Osteoblast (primary cell): ENCODE data around the gene PHF2. TPM values are rescaled to one million over a fixed set of nuclear protein-coding genes. Genes with fewer than 3 reads are reported as not detected.

ENCODE experiments used
- DNase-seq: peaks from one replicate; pipeline ENCODE4 v3.0.0; 2011; ENCODE audit warnings: low spot score, mixed read lengths; ENCODE audit not compliant: insufficient read length; ENCODE audit errors: missing footprints
- H2AFZ ChIP-seq: 2 replicates; pipeline ENCODE4 v1.6.0; 2011; ENCODE audit warnings: mild to moderate bottlenecking, low read length
- H3K27ac ChIP-seq: 2 replicates; pipeline ENCODE4 v1.5.1; 2011; ENCODE audit warnings: mild to moderate bottlenecking, low read depth, low read length, moderate library complexity
- H3K27me3 ChIP-seq: 2 replicates; pipeline ENCODE4 v1.6.0; 2012; ENCODE audit warnings: mild to moderate bottlenecking, control low read depth, inconsistent platforms, low read length, moderate library complexity; ENCODE audit not compliant: insufficient read depth
- H3K36me3 ChIP-seq: 2 replicates; pipeline ENCODE4 v1.5.1; 2011; ENCODE audit warnings: mild to moderate bottlenecking, low read length, control low read depth, moderate library complexity; ENCODE audit not compliant: insufficient read depth
- H3K4me1 ChIP-seq: 2 replicates; pipeline ENCODE4 v1.5.1; 2011; ENCODE audit warnings: mild to moderate bottlenecking, low read length, control low read depth, moderate library complexity; ENCODE audit not compliant: insufficient read depth
- H3K4me2 ChIP-seq: 2 replicates; pipeline ENCODE4 v1.6.0; 2011; ENCODE audit warnings: mild to moderate bottlenecking, low read length; ENCODE audit not compliant: insufficient read depth
- H3K4me3 ChIP-seq: fragments of 200-600 bp; sonication (generic); 3 replicates; pipeline ENCODE4 v1.5.1; 2012; ENCODE audit warnings: mild to moderate bottlenecking, low read length, inconsistent platforms; ENCODE audit not compliant: insufficient read depth
- H3K79me2 ChIP-seq: 2 replicates; pipeline ENCODE4 v1.6.0; 2012; ENCODE audit warnings: mild to moderate bottlenecking, low read length, control low read depth, inconsistent platforms; ENCODE audit not compliant: insufficient read depth
- H3K9me3 ChIP-seq: 2 replicates; pipeline ENCODE4 v1.5.1; 2011; ENCODE audit warnings: low read depth, low read length, control low read depth
- H4K20me1 ChIP-seq: 2 replicates; pipeline ENCODE4 v1.6.0; 2012; ENCODE audit warnings: mild to moderate bottlenecking, low read length, control low read depth; ENCODE audit not compliant: insufficient read depth
- total RNA-seq: library from RNA; depleted of rRNA; stranded (reverse); fragments of >200 nt; gene quantifications from 2 replicates; pipeline ENCODE4 v1.2.3, GENCODE V29; 2012
- TF ChIP-seq, protein P1 (sequence below): IDR thresholded peaks from 2 replicates; pipeline ENCODE4 v1.5.1; 2011; ENCODE audit warnings: mild to moderate bottlenecking, low read depth, low read length, moderate library complexity; ENCODE audit errors: extremely low read depth

The PHF2 gene
- total RNA-seq, 1 donor, result 14.8 TPM

DNA sequence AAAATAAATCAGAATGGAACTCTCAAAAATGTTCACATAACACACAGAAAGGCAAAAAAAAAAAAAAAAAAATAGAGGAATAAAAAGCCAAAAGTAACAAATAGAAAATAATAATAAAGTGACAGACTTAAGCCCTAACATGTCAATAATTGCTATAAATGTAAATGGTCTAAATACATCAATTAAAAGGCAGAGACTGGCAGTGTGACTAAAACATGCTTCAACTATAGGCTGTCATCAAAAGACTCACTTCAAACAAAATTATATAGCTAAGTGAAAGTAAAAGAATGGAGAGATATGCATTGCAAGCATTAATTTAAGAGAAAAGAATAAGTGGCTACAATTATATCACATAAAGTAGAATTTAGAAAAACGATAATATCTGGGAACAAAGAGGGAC is 114.2 kb downstream of the PHF2 start:
- no peaks in the 10 kb centered on the region for H3K36me3 ChIP-seq
- no peaks in the 10 kb centered on the region for H3K9me3 ChIP-seq
- no peak overlapping the region for H3K27ac ChIP-seq
- no peak overlapping the region for H2AFZ ChIP-seq
- H3K4me1 ChIP-seq, result no peaks in the 10 kb centered on the region
- TF ChIP-seq, protein P1, sequence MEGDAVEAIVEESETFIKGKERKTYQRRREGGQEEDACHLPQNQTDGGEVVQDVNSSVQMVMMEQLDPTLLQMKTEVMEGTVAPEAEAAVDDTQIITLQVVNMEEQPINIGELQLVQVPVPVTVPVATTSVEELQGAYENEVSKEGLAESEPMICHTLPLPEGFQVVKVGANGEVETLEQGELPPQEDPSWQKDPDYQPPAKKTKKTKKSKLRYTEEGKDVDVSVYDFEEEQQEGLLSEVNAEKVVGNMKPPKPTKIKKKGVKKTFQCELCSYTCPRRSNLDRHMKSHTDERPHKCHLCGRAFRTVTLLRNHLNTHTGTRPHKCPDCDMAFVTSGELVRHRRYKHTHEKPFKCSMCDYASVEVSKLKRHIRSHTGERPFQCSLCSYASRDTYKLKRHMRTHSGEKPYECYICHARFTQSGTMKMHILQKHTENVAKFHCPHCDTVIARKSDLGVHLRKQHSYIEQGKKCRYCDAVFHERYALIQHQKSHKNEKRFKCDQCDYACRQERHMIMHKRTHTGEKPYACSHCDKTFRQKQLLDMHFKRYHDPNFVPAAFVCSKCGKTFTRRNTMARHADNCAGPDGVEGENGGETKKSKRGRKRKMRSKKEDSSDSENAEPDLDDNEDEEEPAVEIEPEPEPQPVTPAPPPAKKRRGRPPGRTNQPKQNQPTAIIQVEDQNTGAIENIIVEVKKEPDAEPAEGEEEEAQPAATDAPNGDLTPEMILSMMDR, result no peak
- no peak for DNase-seq
- H3K4me2 ChIP-seq, result no peak overlapping the region
- H3K79me2 ChIP-seq, result no peaks in the 10 kb centered on the region
- no peaks in the 10 kb centered on the region for H3K27me3 ChIP-seq
- no peak overlapping the region for H3K4me3 ChIP-seq
- no peaks in the 10 kb centered on the region for H4K20me1 ChIP-seq

DNA sequence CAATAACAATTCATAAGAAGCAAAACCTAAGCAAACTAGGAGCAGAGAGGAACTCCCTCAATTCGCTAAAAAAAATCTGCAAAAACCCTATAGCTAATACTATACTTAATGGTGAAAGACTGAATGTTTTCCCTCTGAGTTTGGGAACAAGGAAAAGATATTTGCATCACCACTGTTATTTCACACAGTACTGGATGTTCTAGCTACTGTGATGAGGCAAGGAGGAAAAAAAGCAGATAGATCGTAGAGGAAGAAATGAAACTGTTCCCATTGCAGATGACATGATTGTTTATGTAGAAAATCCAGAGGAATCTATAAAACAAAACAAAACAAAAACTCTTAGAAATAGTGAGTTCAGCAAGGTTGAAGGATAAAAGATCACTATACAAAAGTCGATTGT is 116.7 kb downstream of the PHF2 start:
- TF ChIP-seq, protein P1, result no peak
- Histone ChIP-seq H3K4me1 (no peaks in the 10 kb centered on the region), H3K4me3 (no peak overlapping the region), H3K9me3 (no peaks in the 10 kb centered on the region), H3K27me3 (no peaks in the 10 kb centered on the region), H3K79me2 (no peaks in the 10 kb centered on the region), H3K4me2 (no peak overlapping the region), H2AFZ (no peak overlapping the region), H3K36me3 (no peaks in the 10 kb centered on the region), H3K27ac (no peak overlapping the region), H4K20me1 (no peaks in the 10 kb centered on the region)
- DNase-seq, result no peak

DNA sequence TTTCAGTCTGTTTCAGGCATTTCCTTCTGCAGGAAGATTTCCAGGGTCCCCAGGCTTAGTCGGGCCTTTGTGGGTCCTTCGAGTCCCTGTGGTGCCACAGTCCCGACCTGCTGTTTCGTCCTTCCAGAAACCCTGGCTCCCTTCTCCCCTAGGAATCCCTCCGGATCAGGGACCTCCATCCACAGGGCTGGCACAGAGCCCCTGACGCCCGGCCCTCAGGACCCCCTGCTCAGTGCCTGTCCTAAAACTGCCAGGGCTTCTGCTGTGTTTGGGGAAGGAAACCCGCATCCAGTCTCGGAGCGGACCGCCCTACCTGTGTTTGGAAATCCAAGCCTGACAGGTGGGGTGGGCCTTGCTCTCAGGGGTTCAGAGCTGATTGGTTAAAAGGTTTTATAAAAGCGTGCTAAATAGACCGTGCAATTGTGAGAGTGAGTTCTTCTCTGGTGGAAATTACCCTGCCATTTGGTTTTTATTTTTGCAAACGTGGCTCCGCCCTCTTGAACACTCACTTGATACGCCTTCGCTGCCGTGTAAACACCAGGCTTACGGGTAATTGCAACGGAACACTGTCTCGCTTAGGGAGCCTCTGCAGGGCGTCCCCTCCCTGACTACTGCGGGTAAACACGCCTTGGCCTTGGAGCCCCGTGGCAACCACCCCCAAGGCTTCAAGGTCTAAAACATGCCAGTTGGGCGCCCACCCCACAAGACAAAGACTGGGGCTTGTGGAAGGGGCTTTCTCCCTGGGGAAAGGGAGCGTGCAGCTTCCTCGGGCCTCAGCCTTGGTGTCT is 121.2 kb downstream of the PHF2 start:
- TF ChIP-seq, protein P1, result no peak
- Histone ChIP-seq H4K20me1 (no peaks in the 10 kb centered on the region), H3K4me1 (no peaks in the 10 kb centered on the region), H3K27me3 (no peaks in the 10 kb centered on the region), H3K36me3 (no peaks in the 10 kb centered on the region), H3K4me3 (no peak overlapping the region), H3K9me3 (no peaks in the 10 kb centered on the region), H3K79me2 (no peaks in the 10 kb centered on the region), H2AFZ (no peak overlapping the region), H3K4me2 (no peak overlapping the region), H3K27ac (no peak overlapping the region)
- no peak for DNase-seq

DNA sequence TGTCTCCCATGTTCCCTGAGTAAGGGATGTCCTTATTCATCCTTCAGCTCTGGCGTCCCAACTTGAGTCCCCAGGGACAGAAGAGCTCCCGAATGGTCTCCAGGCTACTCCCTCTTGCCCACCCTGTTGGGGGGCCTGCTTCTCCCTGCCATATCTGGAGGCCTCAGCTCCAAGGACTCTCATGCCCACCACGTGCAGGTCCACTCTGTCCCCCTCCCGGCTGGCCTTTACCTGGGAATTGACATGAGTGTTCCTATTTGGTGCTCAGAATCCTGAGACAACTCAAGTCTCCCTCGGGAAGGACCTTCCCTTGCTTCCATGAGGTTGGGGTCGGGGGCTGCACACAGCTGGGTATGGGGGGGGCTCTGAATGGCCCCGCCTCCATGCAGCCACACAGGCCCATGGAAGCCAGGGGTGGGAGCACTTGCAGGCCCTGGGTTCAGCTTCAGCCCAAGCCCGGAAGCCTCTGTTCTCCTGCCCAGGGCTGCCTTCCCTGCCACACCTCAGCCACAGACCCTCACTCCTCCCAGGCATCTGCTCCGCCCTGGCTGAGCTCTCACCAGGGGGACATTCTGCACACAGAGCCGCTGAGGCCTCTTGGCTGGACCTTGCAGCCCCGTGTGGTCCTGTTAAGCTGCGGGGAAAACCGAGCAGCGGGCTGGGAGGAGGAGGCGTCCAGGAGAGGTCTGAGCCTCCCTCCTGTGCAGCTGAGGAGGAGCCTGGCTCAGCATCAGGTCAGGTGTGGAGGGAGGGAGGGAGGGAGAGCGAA is 121.9 kb downstream of the PHF2 start:
- H3K27me3 ChIP-seq, result no peaks in the 10 kb centered on the region
- H4K20me1 ChIP-seq, result no peaks in the 10 kb centered on the region
- no peak overlapping the region for H3K4me2 ChIP-seq
- H3K79me2 ChIP-seq, result no peaks in the 10 kb centered on the region
- no peaks in the 10 kb centered on the region for H3K9me3 ChIP-seq
- H3K27ac ChIP-seq, result no peak overlapping the region
- no peaks in the 10 kb centered on the region for H3K36me3 ChIP-seq
- TF ChIP-seq, protein P1, result no peak
- H3K4me1 ChIP-seq, result no peaks in the 10 kb centered on the region
- no peak for DNase-seq
- H3K4me3 ChIP-seq, result no peak overlapping the region
- no peak overlapping the region for H2AFZ ChIP-seq
